Activated gamma-delta T cell treated with Interleukin-2 at 50 U/mL for 16 hours (primary cell): Measurements from ENCODE around the gene SEMA3G.
A peak's percentile ranks its signal among the peaks of the same experiment; 100 is the strongest.

Experiments
- DNase-seq: peaks from one replicate; pipeline ENCODE4 v3.0.0-alpha.2; 2020

SEMA3G gene

DNA sequence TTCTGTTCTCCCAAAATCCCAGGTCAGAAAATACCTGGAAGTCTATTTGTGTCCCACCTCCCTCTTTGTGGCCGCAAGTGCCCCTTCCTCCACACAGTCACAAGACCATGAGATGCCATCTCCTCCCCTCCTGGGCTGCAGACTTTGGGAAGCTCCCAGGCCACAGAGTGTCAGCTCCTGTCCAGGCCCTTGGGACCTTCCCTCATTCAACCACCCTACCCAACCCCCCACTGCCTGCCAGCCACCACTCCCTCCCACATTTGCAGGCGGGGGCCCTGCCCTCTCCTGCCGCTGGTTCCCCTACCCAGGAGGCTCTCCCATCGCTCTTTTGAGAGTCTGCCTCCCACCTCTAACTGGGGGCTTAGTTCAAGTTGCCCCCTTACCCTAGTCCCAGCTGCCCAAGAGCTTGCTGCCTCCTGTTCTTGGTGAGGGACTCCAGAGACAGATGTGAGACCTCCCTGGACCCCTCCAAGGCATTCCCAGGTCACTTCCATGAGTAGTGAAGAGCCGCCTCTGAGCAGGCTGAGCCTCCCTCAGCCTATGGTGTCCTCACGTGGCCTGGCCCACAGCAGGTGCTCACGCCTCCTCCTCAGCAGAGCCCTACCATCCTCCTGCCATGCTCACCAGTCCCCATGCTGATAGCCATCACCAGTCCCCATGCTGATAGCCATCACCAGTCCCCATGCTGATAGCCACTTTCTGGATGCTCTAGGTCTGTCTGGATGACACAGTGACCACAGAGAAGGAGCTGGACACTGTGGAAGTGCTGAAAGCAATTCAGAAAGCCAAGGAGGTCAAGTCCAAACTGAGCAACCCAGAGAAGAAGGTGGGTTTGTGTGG lies 34.4 kb upstream of the SEMA3G start:
- no peak for DNase-seq

DNA sequence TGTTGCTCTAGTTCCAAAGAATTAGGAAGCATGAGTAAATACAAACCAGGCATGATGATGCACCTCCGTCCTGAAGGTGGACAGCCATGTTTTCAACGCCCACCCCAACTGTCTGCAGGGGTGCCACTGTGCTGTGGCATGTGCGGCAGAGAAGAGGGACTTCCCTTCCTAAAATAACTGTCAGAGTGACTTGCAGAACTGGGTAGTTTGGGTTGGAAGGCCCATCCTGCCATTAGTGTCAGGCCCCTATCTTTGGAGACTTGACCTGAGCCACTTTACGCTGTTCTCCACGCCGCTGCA lies 32.8 kb upstream of the SEMA3G start:
- DNase-seq, result no peak

DNA sequence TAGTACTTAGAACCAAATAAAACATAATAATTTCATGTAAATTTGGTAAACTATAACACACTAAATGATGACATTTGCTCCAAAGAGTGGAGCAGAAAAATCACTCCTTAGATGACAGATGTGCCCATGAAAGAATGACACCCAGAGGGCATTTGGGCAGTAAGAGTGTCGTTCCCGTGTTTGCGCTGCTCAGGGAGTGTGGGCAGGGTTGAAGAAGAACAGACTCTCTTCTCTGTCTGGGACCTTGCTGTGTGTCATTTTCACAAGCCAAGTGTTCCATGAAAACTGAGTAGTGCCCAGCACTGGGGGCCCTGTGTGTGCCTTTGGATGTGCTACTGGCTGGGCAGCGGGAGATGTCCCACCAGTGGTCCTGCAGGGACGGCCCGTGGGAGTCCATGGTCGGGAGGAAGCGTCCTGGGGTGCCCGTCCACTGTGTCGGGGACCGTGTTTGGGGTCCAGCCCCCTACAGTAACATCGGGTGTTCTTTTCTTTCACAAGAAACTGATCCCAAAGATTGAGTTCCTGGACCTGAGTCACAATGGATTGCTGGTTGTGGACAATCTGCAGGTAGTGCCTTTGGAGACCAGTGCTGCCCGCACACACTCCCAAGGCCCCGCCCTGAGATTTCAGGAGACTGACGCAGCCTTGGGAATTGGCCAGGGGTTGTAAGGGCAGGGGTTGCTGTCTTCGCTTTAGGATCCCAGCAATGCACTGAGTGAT lies 32.3 kb upstream of the SEMA3G start:
- no peak for DNase-seq

DNA sequence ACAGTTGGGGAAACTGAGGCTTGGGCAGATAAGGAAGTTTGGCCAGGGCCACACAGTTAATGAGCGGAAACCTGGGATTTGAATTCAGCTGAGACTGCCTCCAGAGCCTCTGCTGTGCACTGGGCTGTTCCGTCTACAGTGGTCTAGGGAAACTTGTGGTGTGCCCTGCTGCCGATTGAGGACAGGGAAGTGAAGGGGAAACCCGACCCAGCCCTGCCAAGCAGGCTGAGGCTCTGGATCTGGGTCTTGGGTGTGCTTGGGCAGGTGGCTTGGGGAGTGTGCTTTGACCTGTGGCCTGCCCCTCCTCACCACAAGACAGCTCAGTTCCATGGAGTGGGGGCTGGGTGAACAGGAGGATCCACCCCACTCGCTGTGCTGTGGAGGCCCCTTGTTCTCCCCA lies 28.1 kb upstream of the SEMA3G start:
- DNase-seq, result no peak

DNA sequence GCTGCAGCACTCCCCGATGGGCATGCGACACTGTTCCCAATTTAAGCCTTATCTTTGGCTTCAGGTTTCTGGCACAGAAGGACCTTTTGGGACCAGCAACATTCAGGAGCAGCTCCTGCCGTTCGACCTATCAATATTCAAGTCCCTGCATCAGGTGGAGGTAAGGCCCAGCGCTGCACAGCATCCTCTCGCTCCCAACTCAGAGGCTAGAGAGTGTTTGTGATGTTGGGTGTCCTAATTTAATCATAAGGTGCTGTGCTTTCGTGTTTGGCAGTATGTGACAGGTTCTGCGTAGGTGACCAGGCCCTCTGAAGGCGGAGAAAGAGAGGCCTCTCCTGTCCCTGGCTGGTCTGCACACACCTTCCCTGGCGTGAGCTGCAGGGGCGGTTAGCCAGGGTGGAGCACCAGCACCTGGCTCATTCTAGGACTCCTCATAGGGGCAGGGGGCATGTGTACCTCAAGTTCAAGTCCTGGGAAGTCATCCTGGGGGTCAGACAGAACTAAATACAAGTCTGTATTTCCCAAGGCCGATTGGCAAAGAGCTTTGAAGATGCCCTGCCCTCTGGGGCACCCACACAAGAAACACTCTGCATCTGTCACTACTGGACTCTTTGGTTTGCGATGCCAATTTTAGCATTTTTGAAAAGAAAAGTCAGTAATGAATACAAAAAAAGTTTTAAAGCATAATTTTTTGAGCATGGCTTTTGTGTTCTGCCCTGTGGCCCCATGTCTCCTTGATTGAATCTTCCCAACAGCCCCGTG lies 27.5 kb upstream of the SEMA3G start:
- no peak for DNase-seq

DNA sequence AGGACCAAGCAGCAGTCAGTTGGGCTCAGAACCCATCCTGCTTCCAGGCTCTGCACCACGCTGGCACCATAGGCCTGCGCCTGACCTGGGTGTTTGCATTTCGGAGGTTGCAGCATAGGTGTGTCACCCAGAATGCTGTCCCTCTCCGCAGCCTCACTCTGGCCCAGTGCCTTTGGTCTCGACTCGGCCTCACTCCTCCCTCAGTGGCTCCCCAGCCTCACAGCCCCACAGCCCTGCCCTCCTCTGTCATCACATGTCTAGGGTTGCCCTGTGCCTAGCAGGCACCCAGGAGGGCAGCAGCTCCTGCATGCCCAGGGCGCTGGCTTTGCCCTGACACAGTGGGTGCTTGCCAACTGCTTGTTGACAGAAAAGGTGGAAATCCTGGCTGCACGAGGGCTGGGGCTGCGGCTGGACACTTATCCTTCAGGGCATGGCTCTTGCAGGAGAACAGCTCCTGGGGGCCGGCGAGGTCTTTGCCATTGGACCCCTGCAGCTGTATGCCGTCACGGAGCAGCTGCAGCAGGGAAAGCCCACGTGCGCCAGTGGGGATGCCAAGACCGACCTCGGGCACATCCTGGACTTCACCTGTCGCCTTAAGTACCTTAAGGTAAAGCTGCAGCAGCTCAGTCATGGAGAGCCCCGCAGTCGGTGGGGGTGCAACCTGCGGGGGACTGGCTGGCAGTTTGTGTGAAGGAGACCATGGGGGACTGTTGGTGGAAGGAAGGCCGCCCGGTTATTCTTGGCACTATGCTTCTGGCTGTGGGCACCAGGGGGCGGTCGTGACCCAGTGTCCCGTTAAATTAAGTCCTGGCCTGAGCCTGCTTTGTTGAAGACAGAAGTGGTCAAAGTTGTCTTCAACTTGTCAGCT lies 26.7 kb upstream of the SEMA3G start:
- no peak for DNase-seq

DNA sequence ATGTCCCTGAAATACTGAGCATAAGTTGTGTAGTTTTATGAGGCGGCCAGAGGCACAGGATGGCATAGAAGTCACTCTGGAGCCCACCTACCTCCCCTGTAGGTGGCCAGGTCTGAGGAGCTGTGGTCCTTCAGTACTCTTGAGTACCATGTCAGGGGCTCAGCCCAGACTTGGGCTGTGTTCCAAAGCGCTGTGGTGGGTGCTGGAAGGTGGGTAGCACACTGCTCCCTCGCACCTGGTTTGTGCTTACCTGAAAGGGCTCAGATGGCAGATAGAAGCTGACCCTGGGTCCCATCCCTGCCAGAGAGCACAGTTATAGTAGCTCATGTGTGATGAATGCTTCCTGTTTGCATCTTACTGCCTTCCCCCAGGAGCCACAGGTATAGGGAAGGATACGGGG lies 26.0 kb upstream of the SEMA3G start:
- no peak for DNase-seq

DNA sequence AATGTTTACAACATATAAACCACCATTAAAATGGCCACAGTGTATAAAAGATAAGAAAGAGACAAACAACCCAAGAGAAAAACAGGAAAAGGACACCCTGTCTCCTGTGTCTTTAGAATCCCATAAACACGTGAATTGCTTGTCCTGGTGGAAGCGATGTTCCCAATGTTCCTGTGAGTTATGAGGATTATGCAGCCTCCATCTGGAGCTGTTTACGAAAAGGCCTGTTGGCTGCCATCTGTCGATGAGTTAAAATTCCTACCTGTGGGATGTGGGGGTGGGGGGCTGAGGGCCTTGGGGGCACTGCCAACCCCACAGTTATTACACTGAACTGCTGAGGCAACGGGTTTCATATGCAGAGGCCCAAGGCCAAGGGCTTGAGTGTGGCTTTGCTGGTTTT lies 24.1 kb upstream of the SEMA3G start:
- no peak for DNase-seq

DNA sequence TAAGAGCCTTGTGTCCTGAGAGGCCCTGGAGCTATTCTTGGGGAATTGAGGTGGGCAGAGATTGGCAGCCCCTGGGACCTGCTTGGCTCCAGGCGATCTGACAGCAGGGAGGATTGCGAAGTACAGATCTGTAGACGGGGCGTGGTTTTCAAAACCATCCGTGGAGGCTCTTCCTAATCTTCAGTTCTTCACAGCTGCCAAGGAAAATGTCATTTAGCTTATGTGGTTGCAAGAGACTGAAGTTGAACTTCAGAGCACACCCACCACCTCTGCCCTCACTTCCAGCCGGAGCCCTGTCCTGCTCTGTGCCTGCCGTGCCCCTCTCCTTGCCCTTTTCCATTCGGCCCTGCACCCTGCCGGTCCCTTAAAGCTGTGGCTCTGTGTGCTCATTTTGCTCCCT lies 23.4 kb upstream of the SEMA3G start:
- no peak for DNase-seq

DNA sequence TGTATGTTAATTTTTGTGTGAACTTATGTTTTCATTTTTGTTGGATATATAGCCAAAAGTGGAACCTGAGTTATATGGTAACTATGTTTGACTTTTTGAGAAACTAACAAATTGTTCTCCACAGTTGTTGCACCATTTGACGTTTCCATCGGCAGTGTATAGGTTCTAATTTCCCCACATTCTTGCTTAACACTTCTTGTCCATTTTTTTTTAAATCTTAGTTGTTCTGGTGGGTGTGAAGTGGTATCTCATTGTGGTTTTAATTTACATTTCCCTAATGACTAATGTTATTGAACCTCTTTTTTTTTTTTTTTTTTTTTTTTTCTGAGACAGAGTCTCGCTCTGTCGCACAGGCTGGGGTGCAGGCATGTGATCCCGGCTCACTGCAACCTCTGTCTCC lies 18.5 kb upstream of the SEMA3G start:
- DNase-seq, result no peak

DNA sequence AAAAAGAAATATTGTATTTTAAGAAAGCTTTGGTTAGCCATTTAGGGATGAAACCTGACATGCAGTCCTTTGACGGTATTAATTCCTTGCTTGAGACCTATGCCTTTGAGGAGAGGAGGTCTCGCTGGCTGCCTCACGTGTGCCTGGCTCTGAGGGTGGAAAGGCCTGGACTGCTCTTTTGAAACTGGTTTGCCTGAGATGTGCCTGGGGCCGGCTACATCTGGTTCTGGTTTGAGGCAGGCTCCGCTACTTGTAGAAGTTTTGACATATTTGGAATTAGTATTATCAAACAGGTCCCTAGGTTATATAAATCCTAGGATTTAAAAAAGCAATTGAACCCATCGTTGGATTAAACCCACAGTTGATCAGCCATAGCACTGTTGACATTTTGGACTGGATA lies 17.0 kb upstream of the SEMA3G start:
- no peak for DNase-seq

DNA sequence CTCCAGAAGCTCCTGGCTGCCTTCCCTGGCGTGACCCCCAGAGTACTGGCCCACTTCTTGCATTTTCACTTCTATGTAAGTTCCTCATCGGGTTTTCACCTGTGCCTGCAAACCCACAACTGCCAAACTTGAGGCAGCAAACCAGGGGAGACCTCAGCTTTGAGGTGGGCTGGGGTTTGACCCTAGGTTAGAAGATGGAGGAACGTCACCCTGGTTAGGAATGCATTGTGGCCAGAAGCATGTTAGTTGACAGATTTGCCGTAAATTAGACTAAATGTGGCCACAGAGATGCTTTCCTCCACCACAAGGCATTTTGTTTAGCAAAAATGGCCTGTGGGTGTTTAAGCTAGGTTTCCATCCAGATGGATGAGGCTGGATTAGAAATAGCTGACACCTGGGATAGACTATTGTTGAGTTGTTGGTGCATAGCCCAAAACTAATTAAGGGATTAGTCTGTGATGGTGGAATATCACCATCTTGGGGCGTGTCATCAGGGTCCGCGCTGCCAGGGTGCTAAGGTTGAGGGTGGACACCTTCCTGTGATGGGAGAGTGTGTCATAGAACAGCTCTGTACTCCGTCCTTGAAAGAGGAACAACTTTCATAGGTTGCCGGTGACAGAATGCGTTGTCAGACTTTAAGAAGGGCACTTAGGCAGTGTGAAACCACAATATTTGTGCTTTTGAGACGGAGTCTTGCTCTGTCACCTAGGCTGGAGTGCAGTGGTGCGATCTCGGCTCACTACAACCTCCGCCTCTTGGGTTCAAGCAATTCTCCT lies 14.1 kb upstream of the SEMA3G start:
- DNase-seq, result no peak

DNA sequence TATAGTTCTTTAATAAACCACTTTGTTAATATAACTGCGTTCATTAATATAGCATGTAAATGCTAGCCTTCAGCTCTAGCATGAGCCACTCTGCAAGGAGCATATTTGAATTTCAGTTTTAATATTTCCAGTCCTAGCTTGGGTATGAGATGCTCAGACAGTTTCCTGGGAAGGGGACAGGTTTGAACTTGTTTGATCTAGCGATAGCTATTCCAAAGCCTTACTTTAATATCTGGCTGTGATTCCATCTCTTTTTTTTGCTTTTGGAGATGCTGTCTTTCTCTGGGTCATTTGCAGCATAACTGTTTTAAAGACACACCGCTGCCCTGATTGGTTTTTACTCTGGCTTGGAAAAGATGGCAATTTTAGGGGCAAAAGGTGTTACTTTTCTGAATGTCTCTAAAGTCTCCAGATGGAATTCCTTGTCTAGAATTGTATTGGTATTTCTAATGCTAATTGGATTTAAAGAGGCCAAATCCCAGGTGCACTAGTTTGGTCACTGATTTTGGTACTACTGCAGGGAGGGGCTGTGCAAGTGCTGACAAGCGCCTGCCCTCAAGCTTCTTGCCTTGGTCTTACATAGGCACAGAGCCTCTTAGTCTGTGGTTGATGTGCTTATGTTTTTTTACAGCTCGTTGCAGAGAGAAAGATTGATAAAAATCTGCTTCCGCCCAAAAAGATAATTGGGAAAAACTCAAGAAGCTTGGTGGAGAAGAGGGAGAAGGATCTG lies 13.3 kb upstream of the SEMA3G start:
- no peak for DNase-seq

DNA sequence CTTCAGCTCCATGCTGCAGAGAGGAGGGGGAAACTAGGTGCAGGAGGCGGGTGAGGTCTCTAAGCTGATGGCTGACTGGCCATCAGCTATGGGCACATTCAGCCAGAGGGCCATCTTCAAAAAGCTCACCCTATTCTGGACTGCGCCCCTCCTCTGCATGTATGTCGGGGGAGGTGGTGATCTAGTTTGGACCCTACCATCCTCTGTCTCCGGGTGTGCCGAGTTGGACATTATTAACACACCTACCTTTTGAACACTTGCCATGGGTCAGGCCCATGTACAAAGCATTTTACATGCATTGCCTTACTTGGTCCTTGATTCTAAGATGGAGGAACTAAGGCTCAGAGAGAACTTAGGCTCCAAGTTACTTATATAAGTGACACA lies 11.9 kb upstream of the SEMA3G start:
- no peak for DNase-seq

DNA sequence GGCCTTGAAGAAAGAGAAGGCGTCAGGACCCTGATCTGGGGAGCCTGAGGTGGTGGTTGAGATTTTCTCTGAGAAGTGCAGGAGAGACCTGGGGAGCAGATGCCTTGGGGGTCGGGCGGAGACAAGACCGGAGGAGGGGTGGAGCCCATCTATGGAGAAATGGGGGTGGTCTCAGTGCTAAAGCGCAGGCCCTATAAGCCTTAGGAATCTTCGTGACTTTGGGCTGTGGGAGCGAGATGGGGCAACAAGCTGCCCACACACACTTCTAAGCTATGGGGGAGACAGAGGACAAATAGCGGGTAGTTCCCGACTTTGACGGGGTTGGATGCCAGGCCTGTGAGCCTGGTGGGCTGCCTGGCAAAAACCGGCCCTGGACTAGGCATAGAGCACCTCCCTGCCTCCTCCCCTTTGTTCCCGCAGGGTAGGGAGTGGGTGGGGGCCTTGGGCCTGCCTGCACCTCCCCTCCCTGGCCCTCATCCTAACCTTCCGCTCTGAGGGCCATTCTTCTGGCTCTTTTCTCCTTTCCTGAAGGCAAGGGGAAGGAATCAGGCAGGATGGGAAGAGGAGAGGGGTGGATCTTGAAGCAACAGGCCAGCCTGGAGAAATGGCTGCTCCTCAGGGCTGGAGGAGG lies 11.4 kb upstream of the SEMA3G start:
- DNase-seq, result no peak

DNA sequence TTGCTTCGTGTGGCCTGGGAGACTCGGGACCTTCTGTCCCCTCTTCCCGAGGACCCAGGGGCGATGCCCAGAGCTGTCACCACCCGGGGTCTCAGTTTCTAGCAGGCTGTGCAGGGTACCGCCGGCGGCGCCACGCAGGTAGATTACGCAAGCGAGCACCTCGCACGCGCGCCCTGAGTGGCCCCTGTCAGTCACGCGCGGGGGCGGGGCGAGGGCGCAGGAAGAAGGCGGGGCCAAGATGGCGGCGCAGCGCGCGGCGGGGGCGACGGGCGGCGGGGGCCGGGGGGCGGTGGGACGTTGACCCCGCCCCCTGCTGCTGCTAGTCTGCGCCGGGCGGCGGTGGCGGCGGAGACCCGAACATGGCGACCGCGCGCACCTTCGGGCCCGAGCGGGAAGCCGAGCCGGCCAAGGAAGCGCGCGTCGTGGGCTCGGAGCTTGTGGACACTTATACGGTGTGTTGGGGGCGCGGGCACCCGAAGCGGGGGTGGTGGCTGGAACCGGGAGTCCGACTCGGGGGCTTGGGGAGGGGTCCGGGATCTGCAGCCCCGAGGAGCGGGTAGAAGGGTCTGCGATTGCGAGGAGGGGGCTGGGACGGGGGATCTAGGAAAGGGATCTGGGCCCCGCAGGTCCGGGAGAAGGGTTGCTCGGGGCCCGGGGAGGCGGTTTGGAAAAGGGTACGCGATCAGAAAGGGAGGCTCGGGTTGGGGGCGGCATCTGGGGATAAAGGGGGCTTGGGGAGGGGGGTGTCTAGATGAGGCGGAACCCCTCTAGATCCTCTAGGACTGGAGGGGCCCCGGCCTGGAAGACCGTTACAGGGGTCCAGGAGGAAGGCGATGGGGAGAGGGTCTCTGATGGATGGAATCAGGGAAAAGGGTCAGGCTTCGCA lies 10.6 kb upstream of the SEMA3G start, which contains the start of gene NISCH:
Gene NISCH, plus strand, starts transcription at position 322 of the 886 bp plus-strand sequence. Its CDS starts 38 bp downstream, at position 360.
- peak; percentile 97 for DNase-seq

DNA sequence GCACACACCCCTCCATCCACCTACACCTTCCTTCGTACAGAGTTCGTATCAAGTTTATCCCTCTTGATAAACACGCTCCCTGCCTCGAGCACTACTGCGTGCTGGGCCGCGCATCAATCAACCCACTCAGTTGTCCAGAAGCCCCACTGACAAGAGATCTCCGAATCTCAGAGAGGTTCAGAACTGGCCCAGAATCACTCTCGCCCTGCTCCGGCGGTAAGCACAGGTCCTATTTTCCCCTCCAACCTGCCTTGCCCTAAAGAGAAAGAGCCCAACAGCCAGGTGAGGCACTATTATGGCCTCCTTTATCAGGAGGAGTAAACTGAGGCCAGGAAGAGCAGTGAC lies 10.0 kb upstream of the SEMA3G start:
- no peak for DNase-seq

DNA sequence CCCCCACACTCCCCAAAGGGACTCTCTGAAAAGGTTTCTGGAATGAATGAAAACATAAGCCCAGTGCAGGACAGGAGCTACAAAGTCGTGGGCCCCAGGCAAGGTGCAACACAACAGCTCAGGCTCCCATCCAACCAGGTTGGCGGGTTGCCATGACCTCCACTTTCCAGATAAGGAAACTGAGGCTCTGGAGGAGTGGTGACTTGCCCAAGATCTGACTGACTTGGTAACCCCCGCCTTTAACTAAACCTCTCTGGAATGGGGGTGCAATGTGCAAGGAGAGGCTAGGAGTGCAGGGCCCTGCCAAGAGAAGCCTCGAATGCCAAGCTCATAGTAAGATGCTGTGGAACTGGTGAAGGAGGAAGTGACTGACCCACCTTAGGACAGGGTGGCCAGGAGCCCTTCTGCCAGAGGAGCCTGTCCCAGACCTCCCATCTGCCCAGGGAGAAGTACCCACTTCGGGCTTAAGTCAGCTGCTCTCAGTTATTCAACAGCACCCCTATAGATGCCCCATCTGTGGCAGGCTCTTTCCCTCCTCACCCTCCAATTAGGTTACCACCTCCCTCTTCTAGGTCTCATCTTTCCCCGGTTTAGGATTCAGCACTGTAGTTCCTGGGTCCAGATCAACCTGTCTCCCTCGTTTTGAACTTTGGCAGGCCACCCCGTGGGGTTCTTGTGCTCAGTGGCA lies 9.5 kb upstream of the SEMA3G start:
- no peak for DNase-seq
